Astrocyte (in vitro differentiated cells and primary cell): ENCODE measurements around the gene DNAAF2.

Experiments used
- EZH2 ChIP-seq: IDR thresholded peaks from 2 replicates; pipeline ENCODE4 v1.6.1; 2012; ENCODE audit warnings: mild to moderate bottlenecking, low read length, inconsistent platforms; ENCODE audit not compliant: insufficient read depth
- TF ChIP-seq, protein P1 (sequence below): IDR thresholded peaks from 2 replicates; pipeline ENCODE4 v1.5.1; 2011; ENCODE audit warnings: low read depth, mild to moderate bottlenecking, inconsistent platforms, low read length, moderate library complexity; ENCODE audit not compliant: insufficient read depth

DNA sequence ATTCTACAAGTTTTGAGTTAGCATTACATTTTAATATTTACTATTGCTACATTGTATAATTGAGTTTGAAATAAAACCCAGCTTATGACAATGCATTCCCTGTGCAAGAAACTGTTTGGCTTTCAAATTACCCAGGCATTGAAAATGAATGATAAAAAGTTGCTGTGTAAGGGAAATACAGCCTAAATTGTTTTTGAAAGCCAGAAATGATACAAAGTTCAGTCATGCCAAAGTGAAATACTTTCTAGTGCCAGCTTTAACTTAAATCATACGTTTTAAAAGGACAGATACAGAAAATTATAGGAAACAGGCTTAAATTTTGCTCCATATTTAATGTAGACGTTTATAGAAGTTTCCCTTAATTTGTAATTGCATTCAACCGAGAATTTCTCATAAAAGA lies 11.7 kb downstream of the DNAAF2 start:
- TF ChIP-seq, protein P1, sequence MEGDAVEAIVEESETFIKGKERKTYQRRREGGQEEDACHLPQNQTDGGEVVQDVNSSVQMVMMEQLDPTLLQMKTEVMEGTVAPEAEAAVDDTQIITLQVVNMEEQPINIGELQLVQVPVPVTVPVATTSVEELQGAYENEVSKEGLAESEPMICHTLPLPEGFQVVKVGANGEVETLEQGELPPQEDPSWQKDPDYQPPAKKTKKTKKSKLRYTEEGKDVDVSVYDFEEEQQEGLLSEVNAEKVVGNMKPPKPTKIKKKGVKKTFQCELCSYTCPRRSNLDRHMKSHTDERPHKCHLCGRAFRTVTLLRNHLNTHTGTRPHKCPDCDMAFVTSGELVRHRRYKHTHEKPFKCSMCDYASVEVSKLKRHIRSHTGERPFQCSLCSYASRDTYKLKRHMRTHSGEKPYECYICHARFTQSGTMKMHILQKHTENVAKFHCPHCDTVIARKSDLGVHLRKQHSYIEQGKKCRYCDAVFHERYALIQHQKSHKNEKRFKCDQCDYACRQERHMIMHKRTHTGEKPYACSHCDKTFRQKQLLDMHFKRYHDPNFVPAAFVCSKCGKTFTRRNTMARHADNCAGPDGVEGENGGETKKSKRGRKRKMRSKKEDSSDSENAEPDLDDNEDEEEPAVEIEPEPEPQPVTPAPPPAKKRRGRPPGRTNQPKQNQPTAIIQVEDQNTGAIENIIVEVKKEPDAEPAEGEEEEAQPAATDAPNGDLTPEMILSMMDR, result no peak
- no peak for TF ChIP-seq EZH2
